DMS79 (cell line): Measurements from ENCODE around the gene NLRP6.
"Not testable (repeated sequence)": the region's sequence is repeated elsewhere in the genome, so short reads cannot be mapped to it uniquely, and the experiment has no call there.

Source experiments
- DNase-seq: peaks from one replicate; lab custom pipeline; 2025; lab: John Stamatoyannopoulos, UW

The NLRP6 gene

DNA sequence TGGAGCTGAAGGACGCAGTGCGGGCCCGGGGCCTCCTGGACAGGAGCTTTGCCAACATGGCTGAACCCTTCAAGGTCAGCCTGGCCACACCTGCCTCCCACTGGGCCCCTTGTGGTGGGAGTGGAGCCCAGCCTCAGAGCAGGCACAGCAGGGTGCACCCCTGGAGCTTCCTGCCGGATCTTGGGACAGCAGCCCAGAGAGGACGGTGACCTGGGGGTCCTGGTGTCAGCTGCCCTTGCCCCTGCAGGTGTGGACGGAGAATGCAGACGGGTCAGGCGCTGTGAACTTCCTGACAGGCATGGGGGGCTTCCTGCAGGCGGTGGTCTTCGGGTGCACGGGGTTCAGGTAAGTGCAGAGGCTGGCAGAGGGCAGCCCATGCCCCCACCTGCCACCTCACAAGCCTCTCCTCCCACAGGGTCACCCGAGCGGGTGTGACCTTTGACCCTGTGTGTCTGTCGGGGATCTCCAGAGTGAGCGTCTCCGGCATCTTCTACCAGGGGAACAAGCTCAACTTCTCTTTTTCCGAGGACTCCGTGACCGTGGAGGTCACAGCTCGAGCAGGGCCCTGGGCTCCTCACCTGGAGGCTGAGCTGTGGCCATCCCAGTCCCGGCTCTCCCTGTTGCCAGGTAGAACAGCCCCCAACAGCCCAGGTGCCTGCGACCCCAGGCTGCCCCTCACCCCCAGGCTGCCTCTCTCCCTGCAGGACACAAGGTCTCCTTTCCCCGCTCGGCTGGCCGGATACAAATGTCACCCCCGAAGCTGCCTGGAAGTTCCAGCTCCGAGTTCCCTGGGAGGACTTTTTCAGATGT, 15.8 kb downstream of the NLRP6 start:
- no peak for DNase-seq

DNA sequence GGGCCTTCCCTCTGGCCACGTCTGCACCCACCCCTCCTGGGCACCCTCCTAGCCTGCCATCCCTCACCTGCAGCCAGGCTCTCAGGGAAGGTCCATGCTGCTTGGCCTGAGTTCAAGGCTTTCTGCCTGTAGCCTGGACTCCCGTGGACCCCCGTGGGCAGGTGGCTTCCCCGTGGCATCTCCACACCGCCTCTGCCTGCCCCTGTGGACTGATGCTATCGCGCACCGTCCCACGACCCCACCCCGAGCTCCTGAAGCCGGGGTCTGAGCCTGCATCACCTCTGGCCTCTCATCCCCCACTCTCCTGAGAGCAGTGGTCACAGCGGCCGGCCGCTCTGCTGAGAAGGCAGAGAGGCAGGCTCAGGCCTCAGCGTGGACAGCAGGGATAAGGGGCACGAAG, 16.6 kb downstream of the NLRP6 start:
- no peak for DNase-seq

- DNase-seq: no peak
Measured at GRCh38 chr11:295351-296170, 17.4 kb downstream of the NLRP6 start.

DNA sequence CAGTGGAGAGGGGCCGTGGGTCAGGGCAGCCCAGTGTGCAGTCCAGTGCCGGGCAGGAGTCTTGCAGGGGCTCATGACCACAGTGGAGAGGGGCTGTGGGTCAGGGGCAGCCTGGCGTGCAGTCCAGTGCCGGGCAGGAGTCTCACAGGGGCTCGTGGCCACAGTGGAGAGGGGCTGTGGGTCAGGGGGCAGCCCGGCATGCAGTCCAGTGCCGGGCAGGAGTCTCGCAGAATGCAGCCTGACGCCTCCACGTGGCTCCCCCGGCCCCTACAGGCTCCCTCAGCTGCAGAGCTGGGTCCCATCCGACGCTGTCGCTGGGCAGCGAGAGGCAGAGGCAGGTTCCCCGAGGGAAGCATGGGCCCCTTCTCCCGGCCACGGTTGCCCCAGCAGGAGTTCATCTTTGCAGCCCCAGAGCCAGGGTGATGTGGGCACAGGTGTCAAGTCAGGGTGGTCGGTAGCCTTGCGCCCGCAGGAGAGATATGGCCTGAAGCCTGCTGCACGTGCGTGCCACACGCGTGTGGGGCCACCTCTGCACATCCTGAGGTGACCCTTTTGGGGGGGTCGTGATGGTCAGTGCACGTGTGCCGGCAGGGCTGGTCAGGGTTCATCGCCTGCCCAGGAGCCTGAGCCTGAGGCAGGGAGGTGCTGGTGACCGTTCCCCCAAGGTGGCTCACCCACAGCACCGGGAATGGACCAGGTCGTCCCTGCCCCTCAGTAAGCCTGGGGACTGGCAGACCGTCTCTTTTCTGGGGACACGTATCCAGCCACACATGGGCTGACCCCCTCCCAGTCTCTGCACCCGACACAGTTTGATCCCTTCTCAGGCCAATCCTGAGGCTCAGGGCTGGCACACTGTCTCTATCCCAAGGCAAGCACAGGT, 18.2 kb downstream of the NLRP6 start:
- no peak for DNase-seq

DNA sequence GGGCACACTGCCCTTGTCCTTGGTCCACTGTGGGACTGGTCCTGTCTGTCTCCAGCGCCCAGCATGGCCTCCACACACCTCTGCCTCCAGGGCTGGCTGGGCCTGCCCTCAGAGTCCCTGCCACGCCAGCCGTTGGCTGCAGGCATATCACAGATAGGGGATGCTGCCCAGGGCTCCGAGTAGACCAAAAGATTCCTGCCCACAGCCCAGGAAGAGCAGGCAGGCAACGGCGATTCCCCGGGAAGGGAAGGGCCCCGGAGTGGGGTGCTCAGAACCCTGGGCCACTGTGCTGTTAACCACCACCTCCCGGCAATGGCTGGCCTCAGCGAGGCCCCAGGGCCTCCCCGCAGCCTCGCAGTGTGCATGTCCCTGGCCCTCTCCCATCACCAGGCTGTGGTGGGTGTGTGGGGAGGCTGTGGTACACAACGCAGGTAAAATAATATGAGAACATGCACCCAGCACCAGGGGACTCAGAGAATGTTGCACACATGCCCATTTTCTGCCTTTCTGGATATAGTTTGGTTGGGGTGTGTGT, 18.9 kb downstream of the NLRP6 start:
- DNase-seq: no peak

- no peak for DNase-seq
Measured at GRCh38 chr11:297586-298405, 19.6 kb downstream of the NLRP6 start.

GRCh38 chr11:298406-299065, 20.3 kb downstream of the NLRP6 start:
- DNase-seq: no peak

DNA sequence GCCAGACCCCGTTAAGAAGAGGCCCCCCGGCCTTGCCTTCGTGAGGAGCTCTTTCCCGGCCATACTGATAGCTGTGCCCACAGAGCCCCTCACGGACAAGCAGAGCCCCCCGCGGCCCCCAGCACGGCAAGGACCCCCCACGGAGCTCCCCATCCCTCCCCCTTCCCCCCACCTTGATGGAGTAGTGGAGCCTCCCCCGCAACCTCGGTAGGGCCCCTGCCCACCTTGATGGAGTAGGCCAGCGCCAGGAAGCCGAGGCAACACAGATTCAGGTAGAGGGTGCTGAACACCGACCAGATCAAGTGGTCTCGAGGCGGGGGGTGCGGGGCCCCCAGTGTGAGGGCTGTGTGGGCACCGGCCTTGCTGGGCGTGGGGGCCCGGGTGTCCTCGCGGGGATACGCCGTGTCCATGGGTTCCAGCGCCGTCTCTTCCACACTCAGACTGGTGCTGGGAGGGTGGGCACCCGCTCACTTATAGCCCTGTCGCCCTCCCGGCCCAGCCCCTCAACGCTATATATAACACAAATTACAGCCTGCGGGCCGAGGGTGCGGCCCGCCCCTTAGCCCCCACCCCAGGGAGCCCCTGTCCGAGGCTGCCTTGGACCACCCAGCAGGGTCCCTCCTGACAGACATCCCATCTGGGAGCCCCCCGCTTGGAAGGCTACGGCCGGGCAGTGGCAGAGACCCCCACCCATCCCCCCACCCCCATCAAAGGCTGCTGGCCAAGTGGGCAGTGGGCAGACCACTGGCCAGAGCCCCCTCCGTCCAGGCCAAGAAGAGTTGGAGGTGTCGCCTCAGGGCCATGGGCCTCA, 21.1 kb downstream of the NLRP6 start, which contains the start of gene IFITM5:
Gene IFITM5 (minus strand): TSS at position 446 of the 811 bp plus-strand sequence. CDS start 36 bp downstream, at position 410.
- DNase-seq: no peak

DNA sequence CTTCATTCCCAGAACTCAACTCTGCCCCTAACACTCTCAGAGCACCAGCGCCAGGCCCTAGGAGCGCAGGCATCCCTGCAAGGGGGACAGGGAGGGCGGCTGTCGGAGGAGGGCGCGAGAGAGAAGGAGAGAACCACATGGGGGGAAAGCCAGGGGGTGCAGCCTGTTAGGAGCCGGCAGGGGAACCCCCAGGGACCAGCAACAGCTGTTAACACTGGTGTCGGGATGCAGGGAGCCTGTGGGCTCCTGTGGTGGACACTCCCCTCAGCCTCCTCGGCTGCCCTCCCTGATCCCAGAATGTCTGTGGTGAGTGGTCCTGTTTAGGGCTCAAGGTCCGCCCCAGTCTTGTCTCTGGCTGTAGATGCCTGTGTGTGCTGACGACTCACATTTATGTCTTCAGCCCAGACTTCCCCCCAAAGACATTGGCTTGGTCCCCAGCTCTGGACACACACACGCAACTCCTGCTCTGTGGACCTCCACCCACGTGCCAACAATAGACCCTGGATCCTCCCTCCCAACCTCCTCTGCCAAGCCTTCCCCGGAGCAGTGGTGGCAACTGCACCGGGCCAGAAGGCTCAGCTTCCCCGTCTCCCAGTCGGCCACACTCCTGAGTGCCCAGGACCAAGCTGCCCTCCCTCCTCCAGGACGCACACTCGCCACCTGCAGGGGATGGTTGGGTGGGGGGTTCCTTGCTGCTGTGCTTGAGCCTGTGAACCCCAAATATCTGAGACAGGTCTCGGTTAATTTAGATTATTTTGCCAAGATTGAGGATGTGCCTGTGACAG, 21.9 kb downstream of the NLRP6 start:
- DNase-seq: no peak

GRCh38 chr11:303363-303762, 25.2 kb downstream of the NLRP6 start:
- no peak for DNase-seq

DNA sequence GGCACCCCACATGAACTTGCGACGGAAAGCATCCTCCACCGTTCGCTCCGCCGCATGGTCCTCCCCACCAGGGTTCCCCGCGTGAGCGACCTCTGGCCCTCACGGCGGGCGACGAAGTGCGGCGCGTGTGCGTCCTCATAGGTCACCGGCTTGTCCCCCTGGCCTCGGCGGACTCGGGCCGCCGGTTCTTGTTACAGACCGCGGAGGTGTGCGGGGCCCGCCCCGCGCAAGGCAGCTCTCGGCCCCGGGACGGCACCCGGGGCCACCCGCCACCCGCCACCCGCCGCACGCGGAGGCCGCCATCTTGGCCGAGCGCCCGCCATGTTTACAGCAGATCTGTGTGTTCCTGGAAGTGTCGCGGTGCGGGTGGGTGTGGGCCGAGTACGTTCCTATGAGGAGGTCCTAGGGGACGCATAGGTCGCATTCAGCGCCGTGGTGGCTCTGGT, 25.9 kb downstream of the NLRP6 start:
- DNase-seq: no peak

DNA sequence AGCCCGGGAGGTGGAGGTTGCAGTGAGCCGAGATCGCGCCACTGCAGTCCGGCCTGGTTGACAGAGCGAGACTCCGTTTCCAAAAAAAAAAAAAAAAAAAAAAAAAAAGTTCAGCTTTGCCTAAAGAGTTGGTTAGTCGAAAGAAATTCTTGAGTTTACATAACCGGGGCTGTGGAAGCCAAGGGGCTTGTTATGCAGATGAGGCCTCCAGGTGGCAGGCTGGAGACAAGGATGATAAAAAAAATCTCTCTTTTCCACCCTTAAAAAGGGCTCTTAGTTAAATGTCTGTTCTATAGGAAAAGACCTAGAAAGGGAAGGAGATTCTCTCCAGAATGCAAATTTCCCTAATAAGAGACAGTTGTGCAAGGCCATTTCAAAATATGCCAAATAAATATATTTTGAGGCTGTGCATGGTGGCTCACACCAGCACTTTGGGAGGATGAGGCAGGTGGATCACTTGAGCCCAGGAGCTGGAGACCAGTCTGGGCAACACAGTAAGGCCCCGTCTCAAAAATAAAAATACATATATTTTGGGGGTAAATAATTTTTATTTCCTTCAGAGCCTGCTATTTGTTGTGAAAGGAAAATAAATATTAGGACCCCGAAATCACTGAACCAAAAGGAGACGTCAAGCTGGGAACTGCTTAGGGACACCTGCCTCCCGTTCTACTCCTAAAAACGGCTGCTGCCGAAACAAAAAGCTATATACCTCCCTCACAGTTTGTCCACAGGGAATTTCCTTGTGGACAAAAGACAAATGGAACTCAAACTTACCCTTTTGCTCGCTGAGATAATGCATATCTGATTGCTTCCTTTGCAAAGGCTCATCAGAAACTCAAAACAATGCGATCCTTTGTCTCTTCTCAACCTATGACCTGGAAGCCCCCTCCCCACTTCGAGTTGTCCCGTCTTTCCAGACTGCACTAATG, 27.0 kb downstream of the NLRP6 start:
- DNase-seq: no peak

DNA sequence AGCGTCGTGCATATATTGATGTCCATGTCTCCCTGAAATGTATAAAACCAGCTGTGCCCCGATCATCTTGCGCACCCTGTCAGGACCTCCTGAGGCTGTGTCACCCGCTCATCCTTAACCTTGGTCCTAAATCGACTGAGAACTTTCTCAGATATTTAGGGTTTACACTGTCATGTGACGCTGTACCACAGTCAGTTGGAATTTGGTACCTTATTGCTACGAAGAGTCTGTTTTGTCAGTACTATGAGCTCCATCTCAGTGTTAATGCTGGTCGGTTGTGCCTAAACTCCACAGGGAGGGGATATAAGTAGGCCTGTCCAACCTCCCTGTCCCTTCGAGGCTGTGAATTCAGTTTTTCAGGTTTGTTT, 27.6 kb downstream of the NLRP6 start:
- no peak for DNase-seq

DNA sequence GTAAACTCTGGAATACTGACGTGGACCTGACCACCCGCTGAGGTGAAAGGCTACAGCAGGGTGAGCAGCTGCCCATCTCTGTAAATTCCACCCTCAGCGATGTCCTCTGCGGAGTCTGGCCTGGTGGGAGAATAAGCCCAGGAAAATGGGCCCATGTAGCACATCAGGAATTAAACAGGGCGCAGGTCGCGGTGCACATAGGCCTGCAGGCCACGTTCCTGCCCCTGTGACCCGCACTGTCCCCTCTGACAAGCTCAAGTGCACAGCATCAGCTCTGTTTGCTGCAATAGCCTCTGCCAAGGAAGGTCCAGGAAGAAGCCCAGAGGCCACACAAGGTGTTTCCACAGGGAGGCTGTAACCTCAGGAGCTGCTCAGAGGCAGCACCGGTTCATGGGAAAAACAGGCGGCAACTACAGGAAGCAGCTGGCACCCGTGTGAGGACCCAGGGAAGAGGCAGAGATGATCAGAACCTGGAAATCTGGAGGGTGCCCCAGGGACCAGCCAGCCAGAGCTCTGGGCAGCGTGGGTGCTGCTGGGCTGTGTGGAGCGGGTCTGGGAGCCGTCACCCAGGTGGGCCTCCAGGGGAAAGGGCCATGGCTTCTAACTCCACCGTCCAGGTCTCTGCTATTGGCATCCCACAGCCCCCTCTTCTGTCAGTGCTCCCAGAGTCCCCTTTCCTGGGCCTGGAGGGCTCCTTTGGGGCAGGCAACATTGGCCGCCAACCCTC, 28.6 kb downstream of the NLRP6 start:
- DNase-seq: no peak

DNA sequence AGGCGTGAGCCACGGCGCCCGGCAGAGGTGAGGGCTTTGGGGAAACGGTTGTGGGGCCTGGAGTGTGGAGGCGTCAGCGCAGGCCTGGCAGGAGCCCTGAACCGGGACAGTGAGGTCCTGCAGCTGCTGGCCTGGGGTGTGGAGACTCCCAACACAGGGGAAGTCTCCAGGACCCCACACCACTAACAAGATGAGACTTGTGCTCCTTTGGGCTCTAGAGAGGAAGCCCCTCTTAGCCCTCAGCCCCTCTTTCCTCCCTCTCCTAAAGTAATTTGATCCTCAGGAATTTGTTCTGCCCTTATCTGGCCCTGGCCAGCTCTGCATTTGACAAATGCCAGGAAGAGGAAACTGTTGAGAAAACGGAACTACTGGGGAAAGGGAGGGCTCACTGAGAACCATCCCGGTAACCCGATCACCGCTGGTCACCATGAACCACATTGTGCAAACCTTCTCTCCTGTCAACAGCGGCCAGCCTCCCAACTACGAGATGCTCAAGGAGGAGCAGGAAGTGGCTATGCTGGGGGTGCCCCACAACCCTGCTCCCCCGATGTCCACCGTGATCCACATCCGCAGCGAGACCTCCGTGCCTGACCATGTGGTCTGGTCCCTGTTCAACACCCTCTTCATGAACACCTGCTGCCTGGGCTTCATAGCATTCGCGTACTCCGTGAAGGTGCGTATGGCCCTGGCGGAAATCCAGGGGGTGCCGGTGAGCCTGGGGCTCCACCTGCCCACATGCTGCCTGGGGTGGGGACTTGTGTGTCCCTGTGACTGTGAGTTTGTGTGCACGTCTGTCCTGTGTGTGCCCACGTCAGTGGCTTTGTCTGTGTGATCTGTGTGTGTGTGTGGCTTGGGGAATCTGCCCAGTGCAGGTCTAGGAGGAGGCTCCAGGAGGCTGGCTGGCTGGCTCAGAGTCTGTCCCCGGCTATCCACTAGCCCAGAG, 29.8 kb downstream of the NLRP6 start, which contains the start of gene IFITM2:
Gene IFITM2 (plus strand): TSS at position 51 of the 943 bp plus-strand sequence. CDS start 377 bp downstream, at position 428.
- DNase-seq: not testable (repeated sequence)
